Iris pigment epithelial cell (primary cell): Measurements from ENCODE around the gene GNAT3.

Source experiments
- DNase-seq: peaks from one replicate; pipeline ENCODE4 v3.0.0-alpha.2; 2011; ENCODE audit warnings: low read depth

Gene GNAT3

DNA sequence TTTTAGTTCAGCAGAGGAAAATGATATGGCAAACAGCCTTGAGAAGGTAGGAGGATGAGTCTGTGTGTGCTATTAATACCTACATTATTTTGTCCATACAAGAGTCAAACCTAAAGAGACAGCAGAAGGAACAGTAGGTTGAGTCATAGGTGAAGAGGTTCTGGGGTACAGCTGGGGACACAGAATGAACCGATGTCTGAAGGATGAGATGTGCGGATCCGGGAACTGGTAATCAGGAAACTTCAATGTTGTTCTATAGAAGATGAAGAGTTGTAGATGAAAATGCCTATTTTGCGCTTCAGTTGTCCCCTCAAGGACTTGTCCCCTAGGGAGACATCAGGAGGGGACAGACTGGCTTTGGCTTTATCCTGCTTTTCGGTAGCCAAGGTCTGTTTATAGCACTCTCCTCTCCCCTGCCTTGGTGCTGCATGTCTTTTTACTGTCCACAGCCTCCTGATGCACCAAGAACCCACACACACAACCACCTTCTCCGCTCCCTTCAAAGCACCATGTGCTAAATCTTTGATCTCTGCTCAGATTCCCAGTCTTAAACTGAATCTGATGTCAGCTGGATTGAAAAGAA, 94.6 kb downstream of the GNAT3 start:
- no peak for DNase-seq

GRCh38 chr7:80415522-80415921, 96.3 kb downstream of the GNAT3 start:
- DNase-seq = peak; percentile 28

GRCh38 chr7:80415114-80415513, 96.8 kb downstream of the GNAT3 start:
- no peak for DNase-seq

DNA sequence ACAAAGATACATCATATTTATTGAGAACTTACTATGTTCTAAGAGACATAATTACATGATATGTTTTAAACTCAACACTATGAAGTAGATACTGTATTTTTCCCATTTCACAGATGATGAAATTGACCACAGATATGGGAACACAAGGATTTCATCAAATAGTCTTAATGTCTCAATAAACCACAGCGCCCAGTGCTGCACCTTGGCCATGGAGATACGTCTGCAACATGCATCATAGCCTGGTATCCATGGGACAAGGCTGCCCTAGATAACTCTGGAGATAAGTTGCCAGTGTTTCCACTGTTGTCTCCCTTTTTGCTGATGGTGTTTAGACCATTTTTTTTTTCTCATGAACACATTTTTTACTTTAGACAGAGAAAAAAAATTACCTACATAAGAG, 97.5 kb downstream of the GNAT3 start:
- DNase-seq = no peak

DNA sequence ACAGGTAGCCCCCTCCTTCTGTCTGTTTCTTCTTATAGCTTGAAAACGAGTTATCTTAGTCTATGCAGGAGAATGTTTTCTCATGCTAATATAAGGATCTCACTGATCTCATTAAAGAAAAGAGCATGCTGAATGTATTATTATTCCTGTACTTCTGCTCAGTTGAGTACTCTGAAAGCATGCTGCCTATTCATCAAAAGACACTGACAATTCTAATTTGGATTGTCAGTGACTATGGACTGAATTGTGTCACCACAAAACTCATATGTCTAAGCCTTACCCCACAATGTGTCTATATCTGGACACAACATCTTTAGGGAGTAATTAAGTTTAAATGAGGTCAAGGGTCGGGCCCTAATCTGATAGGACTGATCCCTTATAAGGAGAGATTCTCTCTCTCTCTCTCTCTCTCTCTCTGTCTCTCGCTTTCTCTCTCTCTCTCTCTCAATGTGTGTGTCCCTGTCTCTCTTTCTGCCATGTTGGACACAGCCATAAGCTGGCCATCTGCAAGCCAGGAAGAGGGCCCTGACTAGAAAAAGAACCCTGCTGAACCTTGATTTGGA, 98.4 kb downstream of the GNAT3 start:
- no peak for DNase-seq

GRCh38 chr7:80412842-80413241, 99.0 kb downstream of the GNAT3 start:
- DNase-seq = peak; percentile 70

DNA sequence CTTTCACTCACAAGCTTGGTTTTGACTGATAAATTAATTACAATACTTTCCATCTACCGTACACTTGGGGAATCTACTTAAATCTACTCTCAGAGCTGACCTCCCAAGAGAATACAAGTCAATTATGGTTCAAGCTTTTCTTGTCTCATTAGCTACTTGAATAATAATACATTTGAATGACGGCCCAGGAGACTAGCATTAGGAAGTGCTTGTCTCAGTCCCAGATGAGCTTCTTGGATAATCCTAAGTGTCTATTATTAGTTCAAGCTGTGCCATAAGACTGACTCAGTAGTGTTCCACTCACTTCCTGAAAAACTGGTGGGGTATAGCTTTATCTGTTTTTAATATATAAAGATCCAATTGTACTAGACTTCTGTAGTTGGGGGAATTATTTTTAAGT, 100.2 kb downstream of the GNAT3 start:
- DNase-seq = peak; percentile 29

DNA sequence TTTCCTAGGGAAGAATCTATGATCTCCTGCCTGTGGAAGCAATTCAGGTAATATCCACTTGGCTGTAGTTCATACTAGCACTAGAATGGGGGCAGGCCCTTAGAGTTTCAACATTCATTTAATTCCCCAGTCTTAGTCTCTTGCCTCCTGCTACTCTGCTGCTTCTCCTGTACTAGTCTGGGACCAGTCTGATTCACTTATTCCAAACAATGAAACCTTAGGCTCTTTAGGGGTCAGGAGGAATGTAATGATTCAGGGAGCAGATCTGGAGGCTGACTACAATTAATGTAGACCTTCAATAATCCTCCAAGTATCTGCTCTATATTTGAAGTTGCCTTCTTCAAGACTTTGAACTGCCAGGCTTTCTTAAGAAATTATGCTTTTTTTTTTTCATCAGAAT, 101.8 kb downstream of the GNAT3 start:
- peak; percentile 74 for DNase-seq
